CD4-positive, alpha-beta T cell treated with Interleukin-15 for 1 hour (primary cell): ENCODE results near the gene SMC1A.
"Not testable (repeated sequence)": the region's sequence is repeated elsewhere in the genome, so short reads cannot be mapped to it uniquely, and the experiment has no call there.

Experiments used
- DNase-seq: peaks from one replicate; pipeline ENCODE4 v3.0.0-alpha.2; 2020

The SMC1A gene

GRCh38 chrX:53422086-53422860 is at the start of gene SMC1A:
SMC1A (minus strand) TSS chrX:53422654; CDS start chrX:53422600, 54 bp downstream.
- peak; percentile 100 for DNase-seq

GRCh38 chrX:53471346-53471745 is 48.9 kb upstream of the SMC1A start:
- DNase-seq: no peak

GRCh38 chrX:53468659-53469058 is 46.2 kb upstream of the SMC1A start:
- not testable (repeated sequence) for DNase-seq

- no peak for DNase-seq
These were observed 35.6 kb upstream of the SMC1A start for GRCh38 chrX:53458082-53458481.

- DNase-seq: no peak
These were observed 33.8 kb upstream of the SMC1A start for GRCh38 chrX:53456254-53456653.

- DNase-seq: no peak
These were observed 30.4 kb upstream of the SMC1A start for GRCh38 chrX:53452812-53453211.

GRCh38 chrX:53449632-53450031 is 27.2 kb upstream of the SMC1A start:
- DNase-seq: no peak

GRCh38 chrX:53447441-53447840 is 25.0 kb upstream of the SMC1A start:
- DNase-seq: no peak

GRCh38 chrX:53445977-53446376 is 23.5 kb upstream of the SMC1A start:
- DNase-seq: peak; percentile 38

GRCh38 chrX:53442322-53442631 is 19.8 kb upstream of the SMC1A start:
- no peak for DNase-seq

GRCh38 chrX:53441531-53442321 is 19.3 kb upstream of the SMC1A start:
- DNase-seq: peak; percentile 85

GRCh38 chrX:53440621-53441517 is 18.4 kb upstream of the SMC1A start:
- peak; percentile 63 for DNase-seq

GRCh38 chrX:53440101-53440500 is 17.6 kb upstream of the SMC1A start:
- DNase-seq: no peak

GRCh38 chrX:53438832-53439230 is 16.4 kb upstream of the SMC1A start:
- DNase-seq: no peak

- no peak for DNase-seq
These were observed 15.8 kb upstream of the SMC1A start for GRCh38 chrX:53438174-53438831.

GRCh38 chrX:53437206-53437605 is 14.8 kb upstream of the SMC1A start:
- no peak for DNase-seq

GRCh38 chrX:53435997-53436396 is 13.5 kb upstream of the SMC1A start:
- peak; percentile 78 for DNase-seq

GRCh38 chrX:53433651-53434639 is 11.5 kb upstream of the SMC1A start, which contains the start of gene HSD17B10:
HSD17B10 (minus strand) TSS chrX:53434370; CDS start chrX:53434345, 25 bp downstream.
- peak; percentile 88 for DNase-seq

GRCh38 chrX:53430231-53430630 is 7.8 kb upstream of the SMC1A start:
- DNase-seq: no peak

- no peak for DNase-seq
These were observed 7.3 kb upstream of the SMC1A start for GRCh38 chrX:53429755-53430154.

GRCh38 chrX:53422861-53423306 is 430 bp upstream of the SMC1A start, which contains the start of gene RIBC1:
RIBC1 (plus strand) TSS chrX:53422873; CDS start chrX:53426277, 3,404 bp downstream.
- no peak for DNase-seq
